Measurements from ENCODE around the gene ZFY. TPM values are rescaled to one million over a fixed set of nuclear protein-coding genes. Genes with fewer than 3 reads are reported as not detected.

The ZFY gene
- total RNA-seq, 4 donors from 2014 or later = not detected

DNA sequence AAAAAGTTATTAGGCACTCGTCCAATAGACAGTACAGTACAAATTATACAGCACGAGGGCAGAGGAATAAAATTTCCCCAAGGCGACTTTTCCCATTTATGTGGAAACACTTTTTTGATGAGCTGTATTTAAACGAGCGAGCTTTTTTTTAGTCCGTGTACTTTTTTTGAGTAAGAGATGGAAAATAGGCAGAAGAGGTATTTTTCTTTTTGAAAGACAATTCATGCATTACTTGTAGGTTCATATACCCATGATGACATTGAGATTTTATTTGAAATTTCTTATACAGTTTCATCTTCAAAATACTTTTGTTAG, 1.2 kb downstream of the ZFY start:
- Histone ChIP-seq H3K9me3 (no peaks in the 10 kb centered on the region), H3K27me3 (no peaks in the 10 kb centered on the region), H3K27ac (no peak overlapping the region), H3K36me3 (no peaks in the 10 kb centered on the region), H3K4me3 (no peak overlapping the region), H3K4me1 (no peaks in the 10 kb centered on the region)
- DNase-seq = no peak
- TF ChIP-seq POLR2A (IDR thresholded peaks at IDR 0.05) = no peak
- TF ChIP-seq CTCF (IDR thresholded peaks at IDR 0.05) = no peak
- intact Hi-C loops (cut with DNase I; ENCODE audit: low total_unique reads) = no loop called here

- Histone ChIP-seq H3K4me3 (no peak overlapping the region), H3K36me3 (no peaks in the 10 kb centered on the region), H3K4me1 (no peaks in the 10 kb centered on the region), H3K27me3 (no peaks in the 10 kb centered on the region), H3K27ac (no peak overlapping the region), H3K9me3 (no peaks in the 10 kb centered on the region)
- intact Hi-C loops (cut with DNase I; ENCODE audit: low total_unique reads) = no loop called here
- DNase-seq = no peak
- TF ChIP-seq POLR2A (IDR thresholded peaks at IDR 0.05) (no peak), CTCF (IDR thresholded peaks at IDR 0.05) (no peak)
Measured at GRCh38 chrY:2937149-2937548, 2.0 kb downstream of the ZFY start.

- TF ChIP-seq POLR2A (IDR thresholded peaks at IDR 0.05) (no peak), CTCF (IDR thresholded peaks at IDR 0.05) (no peak)
- no peaks in the 10 kb centered on the region for H3K4me1 ChIP-seq
- DNase-seq = no peak
- no peak overlapping the region for H3K27ac ChIP-seq
- no peaks in the 10 kb centered on the region for H3K9me3 ChIP-seq
- intact Hi-C loops (cut with DNase I; ENCODE audit: low total_unique reads) = no loop called here
- H3K4me3 ChIP-seq = no peak overlapping the region
- no peaks in the 10 kb centered on the region for H3K27me3 ChIP-seq
- no peaks in the 10 kb centered on the region for H3K36me3 ChIP-seq
Measured at GRCh38 chrY:2949590-2950252, 14.5 kb downstream of the ZFY start.

DNA sequence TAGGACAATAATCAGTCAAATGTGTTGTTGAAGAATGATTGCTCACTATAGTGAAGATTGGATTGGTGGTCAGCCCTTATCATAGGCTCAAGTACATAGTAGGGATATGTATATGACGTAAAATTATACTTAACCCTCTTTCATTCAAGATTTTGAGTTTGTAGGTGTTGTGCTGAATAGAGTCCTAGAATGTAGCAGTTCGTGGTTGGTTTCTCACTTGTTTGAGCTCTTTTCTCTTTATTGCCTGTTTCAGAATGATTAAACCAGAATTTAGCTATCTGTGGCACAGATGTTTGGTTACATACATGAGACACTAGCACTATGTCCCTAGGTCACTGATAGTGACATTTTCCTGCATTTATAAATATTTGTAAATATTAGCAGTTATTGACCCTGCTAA, 15.5 kb downstream of the ZFY start:
- TF ChIP-seq POLR2A (IDR thresholded peaks at IDR 0.05) (no peak), CTCF (IDR thresholded peaks at IDR 0.05) (no peak)
- no peak for DNase-seq
- H3K27me3 ChIP-seq = no peaks in the 10 kb centered on the region
- no peak overlapping the region for H3K4me3 ChIP-seq
- intact Hi-C loops (cut with DNase I; ENCODE audit: low total_unique reads) = no loop called here
- no peak overlapping the region for H3K27ac ChIP-seq
- H3K9me3 ChIP-seq = no peaks in the 10 kb centered on the region
- no peaks in the 10 kb centered on the region for H3K4me1 ChIP-seq
- H3K36me3 ChIP-seq = no peaks in the 10 kb centered on the region

DNA sequence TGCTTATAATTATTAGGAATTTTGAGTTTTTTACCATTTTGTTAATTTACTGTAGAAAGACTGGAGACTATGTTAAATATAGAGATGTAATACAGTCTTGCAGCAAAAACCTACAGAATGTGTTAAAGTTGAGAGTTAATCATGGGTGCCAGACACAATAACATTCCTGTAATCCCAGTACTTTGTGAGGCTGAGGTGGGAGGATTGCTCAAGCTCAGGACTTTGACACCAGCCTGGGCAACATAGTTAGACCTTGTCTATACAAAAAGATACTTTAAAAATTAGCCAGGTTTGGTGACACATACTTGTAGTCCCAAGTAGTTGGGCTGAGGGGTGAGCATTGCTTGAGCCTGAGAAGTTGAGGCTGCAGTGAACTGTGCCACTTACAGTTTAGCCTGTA, 17.7 kb downstream of the ZFY start:
- TF ChIP-seq CTCF (IDR thresholded peaks at IDR 0.05) (no peak), POLR2A (IDR thresholded peaks at IDR 0.05) (no peak)
- intact Hi-C loops (cut with DNase I; ENCODE audit: low total_unique reads) = no loop called here
- H3K27ac ChIP-seq = no peak overlapping the region

More for the DNA sequence above, 17.7 kb downstream of the ZFY start:
- Histone ChIP-seq H3K9me3 (no peaks in the 10 kb centered on the region), H3K27me3 (no peaks in the 10 kb centered on the region), H3K36me3 (no peaks in the 10 kb centered on the region), H3K4me1 (no peaks in the 10 kb centered on the region), H3K4me3 (no peak overlapping the region)
- DNase-seq = no peak
